Diencephalon (tissue), 1 donor: ENCODE measurements around the gene UHMK1. TPM values are rescaled to one million over a fixed set of nuclear protein-coding genes. Genes with fewer than 3 reads are reported as not detected.

ENCODE experiments used
- small RNA-seq: library from RNA; depleted of rRNA; stranded (forward); fragments of <200 nt; gene quantifications from one replicate; pipeline ENCODE3, GENCODE V24; 2014
- total RNA-seq: library from RNA; depleted of rRNA; stranded (reverse); fragments of >200 nt; gene quantifications from one replicate; pipeline ENCODE4 v1.2.3, GENCODE V29; 2014

Gene UHMK1, protein sequence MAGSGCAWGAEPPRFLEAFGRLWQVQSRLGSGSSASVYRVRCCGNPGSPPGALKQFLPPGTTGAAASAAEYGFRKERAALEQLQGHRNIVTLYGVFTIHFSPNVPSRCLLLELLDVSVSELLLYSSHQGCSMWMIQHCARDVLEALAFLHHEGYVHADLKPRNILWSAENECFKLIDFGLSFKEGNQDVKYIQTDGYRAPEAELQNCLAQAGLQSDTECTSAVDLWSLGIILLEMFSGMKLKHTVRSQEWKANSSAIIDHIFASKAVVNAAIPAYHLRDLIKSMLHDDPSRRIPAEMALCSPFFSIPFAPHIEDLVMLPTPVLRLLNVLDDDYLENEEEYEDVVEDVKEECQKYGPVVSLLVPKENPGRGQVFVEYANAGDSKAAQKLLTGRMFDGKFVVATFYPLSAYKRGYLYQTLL
- 79.1 TPM for total RNA-seq

DNA sequence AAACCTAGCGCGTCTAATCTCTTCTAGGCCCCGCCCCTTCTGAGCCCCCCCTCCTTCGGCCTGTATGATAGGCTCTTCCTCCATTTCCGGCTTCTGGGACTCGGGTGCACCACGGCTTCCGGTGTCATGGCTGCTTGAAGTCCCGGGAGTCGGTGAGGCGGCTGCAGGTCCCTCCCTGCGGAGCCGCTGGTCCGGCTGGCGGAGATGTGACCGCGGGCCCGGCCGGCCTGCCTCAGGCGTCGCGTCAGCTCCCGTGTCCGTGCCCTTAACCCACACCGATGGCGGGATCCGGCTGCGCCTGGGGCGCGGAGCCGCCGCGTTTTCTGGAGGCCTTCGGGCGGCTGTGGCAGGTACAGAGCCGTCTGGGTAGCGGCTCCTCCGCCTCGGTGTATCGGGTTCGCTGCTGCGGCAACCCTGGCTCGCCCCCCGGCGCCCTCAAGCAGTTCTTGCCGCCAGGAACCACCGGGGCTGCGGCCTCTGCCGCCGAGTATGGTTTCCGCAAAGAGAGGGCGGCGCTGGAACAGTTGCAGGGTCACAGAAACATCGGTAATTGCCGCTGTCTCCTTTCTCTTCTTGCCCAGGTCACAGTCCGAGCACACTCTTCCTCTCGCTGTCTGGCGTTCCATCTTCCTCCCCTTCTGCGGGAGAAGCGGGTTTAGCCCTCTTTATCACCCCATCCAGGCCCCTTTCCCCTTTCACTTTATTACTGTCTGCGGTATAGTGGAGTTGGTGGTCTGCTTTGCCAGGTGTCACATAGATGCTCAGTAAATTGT is at the start of gene UHMK1:
Gene UHMK1 (plus strand): TSS at position 96 of the 773 bp plus-strand sequence. CDS start 183 bp downstream, at position 279.

DNA sequence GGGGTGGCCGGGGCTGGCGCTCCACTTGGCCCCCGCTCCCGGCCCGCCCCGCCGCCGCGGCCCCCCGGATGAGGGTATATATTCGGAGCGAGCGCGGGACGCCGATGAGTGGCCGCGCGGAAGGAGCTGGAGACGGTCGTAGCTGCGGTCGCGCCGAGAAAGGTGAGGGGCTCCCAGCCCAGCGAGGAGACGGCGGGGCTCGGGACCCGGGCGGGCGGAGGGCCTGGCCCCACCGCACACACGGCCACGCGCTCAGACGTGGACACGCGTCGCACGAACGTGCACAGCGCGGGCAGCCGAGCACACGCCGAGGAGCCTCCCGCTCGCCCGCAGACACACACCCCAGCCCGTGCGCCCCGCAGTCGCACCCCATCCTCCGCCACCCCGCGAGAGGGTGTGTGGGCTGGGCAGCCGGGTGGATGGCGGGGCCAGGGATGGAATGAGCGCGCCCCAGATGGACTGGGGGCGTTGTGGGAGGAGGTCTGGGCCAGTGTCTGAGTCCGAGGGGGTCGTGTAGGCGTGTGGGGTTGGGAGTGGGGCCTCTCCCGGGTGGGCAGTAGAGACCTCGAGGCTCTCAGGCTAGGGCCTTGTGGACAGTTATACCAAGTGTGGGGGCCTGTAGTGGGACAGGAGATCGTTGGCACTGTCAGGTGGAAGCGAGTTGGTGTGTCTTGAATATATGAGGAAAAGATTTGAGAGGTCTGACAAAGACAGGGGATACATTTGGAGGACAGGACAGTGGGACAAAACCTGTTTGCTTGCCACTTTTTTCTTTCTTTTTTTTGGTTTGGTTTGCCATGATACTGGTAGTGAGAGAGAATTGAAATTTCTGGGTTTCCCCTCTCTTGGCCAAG is 64.2 kb downstream of the UHMK1 start, which contains the start of gene UAP1:
Gene UAP1 (plus strand): TSS at position 107 of the 854 bp plus-strand sequence. CDS start 4,347 bp downstream, outside the sequence.

Small RNA genes lying within 50 kb of the gene (small RNA-seq; reads per million reads assigned to genes)
- not detected for gene UQCRBP2

Other genes starting within 250 kb of the UHMK1 start
- gene SPATA46, start 121.0 kb upstream of the UHMK1 start, total RNA-seq = not detected
- gene C1orf226, start 116.1 kb upstream of the UHMK1 start, total RNA-seq = 1.8 TPM
- not detected for gene SH2D1B, start 85.7 kb upstream of the UHMK1 start, total RNA-seq
- gene UAP1, start 63.9 kb downstream of the UHMK1 start, total RNA-seq = 39.0 TPM
- gene DDR2, start 134.6 kb downstream of the UHMK1 start, total RNA-seq = 10.8 TPM